ENCODE results near the gene LRFN4. TPM values are rescaled to one million over a fixed set of nuclear protein-coding genes. Genes with fewer than 3 reads are reported as not detected.

LRFN4 gene
- total and polyA plus RNA-seq, 4 donors, result 0.75 to 3.4 (median 1.5) TPM; not detected in 1

DNA sequence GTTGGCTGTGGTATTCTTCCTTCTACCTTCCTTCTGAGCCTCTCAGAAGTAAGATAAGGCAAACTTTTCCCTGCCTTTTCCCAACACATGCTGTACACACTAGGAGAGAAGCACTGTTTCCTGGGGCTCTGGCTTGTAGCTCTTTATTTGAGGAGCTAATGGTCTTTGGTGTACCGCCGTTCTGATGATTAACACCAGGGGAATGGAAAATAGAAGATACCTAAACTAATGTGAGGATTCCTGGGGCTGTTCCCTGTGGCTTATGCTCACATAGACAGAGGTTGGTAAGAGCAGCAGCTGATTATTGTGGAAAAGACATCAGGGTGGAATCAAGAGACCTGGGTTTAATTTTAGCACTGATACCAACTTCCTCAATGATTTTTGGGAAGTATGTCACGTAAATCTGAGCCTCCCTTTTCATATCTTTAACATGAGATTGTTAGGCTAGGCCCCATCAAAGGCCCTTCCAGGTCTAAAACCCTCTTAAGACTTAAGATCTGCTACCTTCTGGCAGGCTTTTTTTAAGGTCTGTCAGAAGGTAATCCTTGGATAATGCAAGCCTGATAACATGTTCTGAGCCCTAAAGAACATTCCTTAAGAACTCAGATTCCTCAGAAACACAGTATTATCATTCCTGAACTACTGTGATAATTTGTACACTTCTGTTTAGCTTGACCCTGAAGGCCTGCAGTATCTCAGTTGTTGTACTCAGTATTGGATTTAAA is 38.5 kb upstream of the LRFN4 start:
- WGBS, result 90% methylated on average over 3 of the region's 3 CpGs
- H3K9ac ChIP-seq (ENCODE audit: low read depth in 1 of 2, low read length in 2 of 2), result no peak overlapping the region
- no peaks in the 10 kb centered on the region for H3K27me3 ChIP-seq (ENCODE audit: control insufficient read depth in 4 of 4, insufficient read depth in 4 of 4, low read length in 3 of 4)
- no peak overlapping the region for H3K4me3 ChIP-seq (ENCODE audit: low read depth in 1 of 3, low read length in 3 of 3)
- H3K4me1 ChIP-seq (ENCODE audit: control insufficient read depth in 4 of 4, insufficient read depth in 4 of 4, low read length in 3 of 4), result no peaks in the 10 kb centered on the region
- no peak for DNase-seq (ENCODE audit: low spot score)
- no peaks in the 10 kb centered on the region for H3K36me3 ChIP-seq (ENCODE audit: control insufficient read depth in 4 of 4, insufficient read depth in 3 of 4, low read depth in 1 of 4, low read length in 3 of 4)
- H3K27ac ChIP-seq (ENCODE audit: low read depth in 1 of 2, low read length in 2 of 2), result no peak overlapping the region
- TF ChIP-seq EGR1 (IDR thresholded peaks at IDR 0.05; ENCODE audit: low read depth in 2 of 2), result no peak
- TF ChIP-seq, protein P1, sequence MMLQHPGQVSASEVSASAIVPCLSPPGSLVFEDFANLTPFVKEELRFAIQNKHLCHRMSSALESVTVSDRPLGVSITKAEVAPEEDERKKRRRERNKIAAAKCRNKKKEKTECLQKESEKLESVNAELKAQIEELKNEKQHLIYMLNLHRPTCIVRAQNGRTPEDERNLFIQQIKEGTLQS (IDR thresholded peaks at IDR 0.05), result no peak
- no peak for TF ChIP-seq SP1 (IDR thresholded peaks at IDR 0.05)
- no peak for TF ChIP-seq ZBTB33 (IDR thresholded peaks at IDR 0.05)
- TF ChIP-seq RAD21 (IDR thresholded peaks at IDR 0.05), result no peak
- no peak for TF ChIP-seq FOXA1 (IDR thresholded peaks at IDR 0.05)
- no peak for TF ChIP-seq REST (IDR thresholded peaks at IDR 0.05)
- TF ChIP-seq, protein P2, sequence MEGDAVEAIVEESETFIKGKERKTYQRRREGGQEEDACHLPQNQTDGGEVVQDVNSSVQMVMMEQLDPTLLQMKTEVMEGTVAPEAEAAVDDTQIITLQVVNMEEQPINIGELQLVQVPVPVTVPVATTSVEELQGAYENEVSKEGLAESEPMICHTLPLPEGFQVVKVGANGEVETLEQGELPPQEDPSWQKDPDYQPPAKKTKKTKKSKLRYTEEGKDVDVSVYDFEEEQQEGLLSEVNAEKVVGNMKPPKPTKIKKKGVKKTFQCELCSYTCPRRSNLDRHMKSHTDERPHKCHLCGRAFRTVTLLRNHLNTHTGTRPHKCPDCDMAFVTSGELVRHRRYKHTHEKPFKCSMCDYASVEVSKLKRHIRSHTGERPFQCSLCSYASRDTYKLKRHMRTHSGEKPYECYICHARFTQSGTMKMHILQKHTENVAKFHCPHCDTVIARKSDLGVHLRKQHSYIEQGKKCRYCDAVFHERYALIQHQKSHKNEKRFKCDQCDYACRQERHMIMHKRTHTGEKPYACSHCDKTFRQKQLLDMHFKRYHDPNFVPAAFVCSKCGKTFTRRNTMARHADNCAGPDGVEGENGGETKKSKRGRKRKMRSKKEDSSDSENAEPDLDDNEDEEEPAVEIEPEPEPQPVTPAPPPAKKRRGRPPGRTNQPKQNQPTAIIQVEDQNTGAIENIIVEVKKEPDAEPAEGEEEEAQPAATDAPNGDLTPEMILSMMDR (IDR thresholded peaks at IDR 0.05; ENCODE audit: low read depth, low read length, missing input control), result no peak
- TF ChIP-seq RXRA (IDR thresholded peaks at IDR 0.05), result no peak
- no peak for TF ChIP-seq MAX (IDR thresholded peaks at IDR 0.05)
- no peak for TF ChIP-seq NR2F2 (IDR thresholded peaks at IDR 0.05)
- no peak for TF ChIP-seq HNF4A (conservative IDR thresholded peaks at IDR 0.05)
- TF ChIP-seq YY1 (IDR thresholded peaks at IDR 0.05), result no peak
- TF ChIP-seq HNF4G (IDR thresholded peaks at IDR 0.05), result no peak
- no peak for TF ChIP-seq GABPA (IDR thresholded peaks at IDR 0.05 in 1 of 2, conservative IDR thresholded peaks at IDR 0.05 in 1 of 2)
- TF ChIP-seq JUND (IDR thresholded peaks at IDR 0.05), result no peak
- no peak for TF ChIP-seq TAF1 (conservative IDR thresholded peaks at IDR 0.05)
- TF ChIP-seq FOXA2 (IDR thresholded peaks at IDR 0.05), result no peak
- H3K9me3 ChIP-seq (ENCODE audit: control insufficient read depth in 4 of 4, low read length in 3 of 4), result no peaks in the 10 kb centered on the region

Measured in liver (tissue), 9 donors.